ENCODE data around the gene FAM20A.
A peak's percentile ranks its signal among the peaks of the same experiment; 100 is the strongest.

The FAM20A gene

GRCh38 chr17:68600931-68601564 lies at the start of gene FAM20A:
FAM20A (minus strand) TSS chr17:68601367; CDS start chr17:68600666, 701 bp downstream.
- DNase-seq, result no peak

DNA sequence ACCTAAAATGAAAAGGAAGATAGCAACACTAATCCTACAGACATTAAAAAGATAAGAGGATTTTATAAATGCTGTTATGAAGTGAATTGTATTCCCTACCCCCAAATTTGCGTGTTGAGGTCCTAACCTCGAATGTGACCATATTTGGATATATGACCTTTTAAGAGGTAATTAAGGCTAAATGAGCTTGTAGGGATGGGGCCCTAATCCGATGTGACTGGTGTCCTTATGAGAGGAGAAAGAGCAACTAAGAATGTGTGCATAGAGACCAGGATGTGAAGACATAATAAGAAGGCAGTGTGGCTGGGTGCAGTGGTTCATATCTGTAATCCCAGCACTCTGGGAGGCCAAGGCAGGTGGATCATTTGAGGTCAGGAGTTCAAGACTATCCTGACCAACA lies 48.2 kb upstream of the FAM20A start:
- DNase-seq, result no peak

DNA sequence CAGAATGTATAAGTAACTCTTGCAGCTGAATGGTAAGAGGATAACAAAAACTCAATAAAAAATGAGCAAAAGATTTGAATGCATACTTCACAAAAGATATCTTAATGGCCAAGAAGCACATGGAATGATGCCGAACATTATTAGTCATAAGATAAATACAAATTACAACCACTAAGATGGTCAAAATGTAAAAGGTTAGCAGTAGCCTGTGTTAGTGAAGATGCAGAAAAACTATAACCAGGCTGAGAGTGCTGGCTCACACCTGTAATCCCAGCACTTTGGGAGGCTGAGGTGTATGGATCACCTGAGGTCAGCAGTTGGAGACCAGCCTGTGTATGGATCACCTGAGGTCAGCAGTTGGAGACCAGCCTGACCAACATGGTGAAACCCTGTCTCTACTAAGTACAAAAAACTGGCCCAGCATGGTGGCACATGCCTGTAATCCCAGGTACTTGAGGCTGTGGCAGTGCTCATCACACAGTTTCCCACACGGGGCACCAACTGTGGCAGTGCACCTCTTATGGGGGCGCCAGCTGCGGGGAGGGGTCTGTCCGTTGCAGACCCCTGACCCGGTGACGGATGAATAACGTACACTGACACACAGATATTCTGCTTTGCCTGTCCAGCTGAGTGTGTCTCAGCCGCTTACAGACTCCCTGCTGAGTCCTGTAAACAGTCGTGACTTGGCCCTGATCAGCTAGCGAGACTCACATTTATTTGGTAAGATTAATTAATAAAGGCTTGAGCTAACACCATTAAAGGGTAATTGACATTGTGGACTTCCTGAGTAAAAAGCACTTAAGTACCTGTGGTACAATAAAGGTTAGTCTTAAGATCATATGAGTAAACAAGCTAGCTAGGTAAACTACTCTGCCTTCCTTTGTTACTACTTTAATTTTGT lies 45.7 kb upstream of the FAM20A start:
- no peak for DNase-seq

DNA sequence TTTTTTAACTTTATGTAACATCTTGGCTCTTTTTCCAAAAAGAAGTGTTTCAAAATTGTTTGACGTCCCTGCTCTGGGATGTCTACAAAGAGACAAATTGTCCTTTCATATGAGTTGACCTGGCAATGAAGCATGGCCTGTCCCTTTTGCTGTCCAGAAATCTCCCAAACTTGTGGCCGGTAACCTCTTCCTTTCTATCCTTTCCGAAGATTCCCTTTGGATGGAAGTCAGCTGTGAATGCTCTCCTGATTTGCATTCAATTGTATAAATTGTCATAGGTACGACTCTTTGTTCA lies 40.9 kb upstream of the FAM20A start:
- DNase-seq, result no peak

- no peak for DNase-seq
These were observed 40.3 kb upstream of the FAM20A start for GRCh38 chr17:68641276-68642117.

DNA sequence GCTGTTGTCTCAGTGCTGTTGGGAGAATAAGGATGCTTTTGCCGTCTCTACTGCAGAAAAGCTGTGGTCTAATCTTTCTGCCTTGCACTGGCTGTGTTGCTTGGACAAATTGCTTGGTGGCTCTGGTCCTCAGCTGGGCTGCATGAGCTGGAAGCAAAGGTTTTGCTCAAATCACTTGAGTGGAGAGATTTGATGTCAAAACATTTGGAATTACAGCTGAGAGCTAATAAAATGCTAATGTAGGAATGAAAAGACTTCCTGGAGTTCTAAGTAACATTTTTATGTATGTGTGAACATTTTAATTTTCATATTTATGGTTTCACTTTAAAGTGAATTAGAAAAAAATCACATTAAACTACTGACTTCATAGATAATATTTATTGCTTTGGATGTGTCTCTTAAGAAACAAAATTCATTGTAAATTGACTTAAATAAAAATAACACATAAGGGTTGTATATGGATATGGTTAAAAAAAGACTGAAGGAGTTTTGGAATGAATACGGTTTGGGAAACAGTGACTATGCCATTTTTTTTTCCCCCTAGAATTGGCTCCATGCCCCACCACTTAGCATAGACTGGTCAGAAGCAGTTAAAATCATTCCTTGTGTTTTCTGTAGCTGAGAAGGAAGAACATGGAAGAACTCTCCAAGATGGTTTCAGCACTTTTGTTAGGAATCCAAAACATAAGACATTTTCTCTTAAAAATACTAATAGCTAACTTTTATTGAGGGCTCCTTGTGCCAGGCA lies 39.2 kb upstream of the FAM20A start:
- DNase-seq, result no peak

GRCh38 chr17:68634345-68634876 lies 33.2 kb upstream of the FAM20A start:
- DNase-seq, result no peak

GRCh38 chr17:68628576-68628957 lies 27.4 kb upstream of the FAM20A start:
- DNase-seq, result no peak

- no peak for DNase-seq
These were observed 26.9 kb upstream of the FAM20A start for GRCh38 chr17:68627956-68628575.

- DNase-seq, result no peak
These were observed 23.2 kb upstream of the FAM20A start for GRCh38 chr17:68624381-68624780.

GRCh38 chr17:68623811-68624210 lies 22.6 kb upstream of the FAM20A start:
- DNase-seq, result no peak

GRCh38 chr17:68622423-68622822 lies 21.3 kb upstream of the FAM20A start:
- no peak for DNase-seq

DNA sequence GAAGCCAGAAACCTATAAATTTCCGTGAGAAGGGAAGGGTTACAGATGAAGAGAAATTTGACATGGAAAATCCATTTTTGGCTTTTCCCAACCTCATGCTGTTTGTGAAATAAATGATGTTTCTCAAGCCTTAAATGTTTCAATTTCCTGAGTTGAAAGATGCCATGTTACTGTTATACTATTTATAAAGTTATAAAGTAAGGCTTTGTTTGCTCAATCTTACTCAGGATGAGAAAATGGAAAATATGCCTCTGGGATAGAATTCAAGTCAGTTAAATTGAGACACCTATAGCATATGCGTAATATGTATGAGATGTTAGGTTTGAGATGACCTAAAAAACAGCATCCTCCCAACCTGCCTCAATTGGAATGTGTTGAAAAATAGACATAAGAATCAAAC lies 19.9 kb upstream of the FAM20A start:
- no peak for DNase-seq

- no peak for DNase-seq
These were observed 15.2 kb upstream of the FAM20A start for GRCh38 chr17:68616334-68616733.

- no peak for DNase-seq
These were observed 13.6 kb upstream of the FAM20A start for GRCh38 chr17:68614718-68615117.

DNA sequence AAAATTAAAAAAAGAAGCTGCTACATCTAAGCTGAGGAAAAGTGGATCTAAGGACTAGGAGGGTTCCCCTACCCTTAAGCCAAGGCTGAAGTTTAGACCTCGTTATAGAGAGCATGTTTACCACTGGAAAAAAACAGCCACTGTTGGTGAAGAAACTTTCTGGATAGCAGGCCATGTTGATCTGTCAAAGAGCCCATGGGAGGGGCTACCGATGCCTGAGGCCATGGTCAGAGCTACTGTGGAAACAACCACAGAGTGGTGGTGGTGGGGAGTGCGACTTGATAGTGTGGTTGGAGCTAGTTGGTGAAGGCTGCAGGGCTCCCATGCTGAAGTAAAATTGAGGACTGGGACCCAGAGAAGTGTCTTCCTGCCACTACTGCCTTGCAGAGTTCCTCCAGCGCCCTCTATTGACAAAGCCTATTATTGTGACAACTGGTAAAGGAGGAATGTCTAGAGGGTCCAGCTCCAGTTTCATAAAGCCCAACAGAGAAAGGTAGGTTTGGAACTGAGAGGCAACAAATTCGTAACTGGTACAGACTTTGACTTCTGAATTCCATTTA lies 12.7 kb upstream of the FAM20A start:
- peak; percentile 37 for DNase-seq

DNA sequence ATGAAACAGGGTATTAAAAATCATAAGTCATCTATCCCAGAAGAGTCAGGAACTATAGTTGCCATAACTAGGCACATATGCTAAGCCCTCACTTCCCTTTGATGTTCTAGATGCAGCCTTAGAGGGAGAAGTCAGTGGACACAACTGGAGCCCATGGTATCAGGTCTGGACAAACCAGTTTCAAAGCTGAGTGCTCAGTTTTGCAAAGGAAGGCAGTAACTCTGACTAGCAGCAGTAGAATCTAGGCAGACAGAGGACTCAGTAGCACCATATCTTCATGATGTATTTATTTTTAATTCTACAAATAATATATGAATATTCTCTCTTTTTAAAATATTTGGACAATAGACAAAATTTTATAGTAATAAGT lies 11.7 kb upstream of the FAM20A start:
- DNase-seq, result no peak

DNA sequence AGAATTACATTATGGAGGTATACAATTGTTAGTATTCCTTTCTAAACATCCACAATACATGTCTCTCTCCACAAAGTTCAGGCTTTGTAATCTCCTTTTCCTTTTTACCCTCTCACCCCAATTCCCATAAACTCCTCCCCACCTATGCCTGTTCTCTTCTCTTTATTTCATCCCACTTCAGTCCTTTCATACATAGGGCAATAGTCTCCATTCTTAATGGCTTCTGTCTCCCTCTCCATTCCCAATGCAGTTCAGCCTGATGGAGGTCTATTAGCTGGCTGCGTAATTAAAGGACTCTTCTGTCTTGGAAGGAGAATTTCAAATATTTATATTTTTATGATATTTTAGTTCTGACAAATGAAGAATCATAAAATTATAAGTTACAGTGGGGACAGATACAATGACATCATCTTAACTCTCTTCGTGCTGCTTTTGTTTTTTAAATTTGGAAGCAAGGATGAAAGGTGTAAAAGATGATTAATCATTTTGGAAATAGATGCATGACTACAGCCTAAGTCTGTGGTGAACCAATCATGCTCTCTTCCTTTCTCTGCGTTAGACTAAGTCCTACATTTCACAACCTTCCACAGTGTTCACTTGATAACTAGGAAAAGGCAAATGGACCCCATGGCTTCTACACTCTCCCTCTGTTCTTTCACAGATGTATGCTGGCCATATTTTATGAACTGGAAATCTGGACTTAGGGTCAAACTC lies 11.2 kb upstream of the FAM20A start:
- DNase-seq, result no peak

DNA sequence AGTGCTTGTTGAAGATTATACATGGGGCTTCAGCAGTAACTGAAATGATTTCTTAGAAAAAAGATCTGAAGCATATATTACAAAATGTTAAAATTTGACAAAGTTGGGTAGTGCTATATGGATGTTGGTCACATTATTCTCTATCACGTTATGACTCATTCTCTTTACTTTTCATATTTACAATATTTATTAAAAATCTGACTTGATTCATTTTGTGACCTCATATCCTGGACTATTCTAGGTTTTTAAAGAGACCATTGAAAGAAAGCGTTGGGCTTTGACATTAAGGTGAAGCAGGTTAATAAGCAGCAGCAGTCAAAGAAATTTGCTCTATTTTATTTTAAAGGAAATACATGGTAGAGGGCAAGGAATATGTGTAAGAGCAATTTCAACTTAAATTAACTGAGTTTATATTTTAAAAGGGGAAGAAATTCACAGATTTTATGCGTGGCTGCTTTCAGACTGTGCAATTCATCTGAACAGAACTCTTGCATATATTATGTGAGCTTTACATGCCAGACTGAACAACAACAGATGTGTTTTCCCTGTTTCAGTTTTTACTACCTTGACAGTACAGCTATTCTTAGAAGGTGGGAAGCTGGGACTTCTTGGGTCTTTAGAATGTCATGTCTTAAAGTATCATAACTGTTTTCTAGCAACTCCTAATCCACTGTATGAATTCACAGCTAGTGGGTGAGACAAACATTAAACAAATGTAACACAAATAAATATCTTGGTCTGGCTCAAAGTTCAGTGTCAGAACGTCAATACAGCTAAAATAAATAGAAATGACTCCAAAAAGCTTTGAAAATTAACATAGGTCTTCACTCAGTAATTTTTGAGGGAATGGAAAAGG lies 10.4 kb upstream of the FAM20A start:
- DNase-seq, result no peak

DNA sequence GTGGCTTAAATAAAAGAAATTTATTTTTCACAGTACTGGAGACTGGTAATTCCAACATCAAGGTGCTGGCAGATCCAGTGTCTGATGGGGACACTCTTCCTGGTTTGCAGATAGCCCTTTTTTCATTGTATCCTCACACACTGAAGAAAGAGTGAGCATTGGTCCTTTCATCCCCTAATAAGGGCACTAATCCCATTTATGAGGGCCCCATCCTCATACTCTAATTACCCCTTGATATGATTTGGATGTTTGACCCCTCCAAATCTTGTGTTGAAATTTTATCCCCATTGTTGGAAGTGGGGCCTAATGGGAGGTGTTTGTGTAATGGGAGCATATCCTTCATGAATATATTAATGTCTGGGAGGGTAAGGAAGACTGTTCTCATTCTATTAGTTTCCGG lies 9.4 kb upstream of the FAM20A start:
- no peak for DNase-seq

Measured in CD4-positive, alpha-beta T cell treated with Interleukin-17A for 1 hour (primary cell).